IPS DF 6.9 (cell line): ENCODE results near the gene ELMO3.

Experiments used
- DNase-seq: peaks from one replicate; pipeline ENCODE4 v3.0.0-alpha.2; 2013; ENCODE audit warnings: low read depth, low spot score
- H3K27ac ChIP-seq: one replicate; pipeline ENCODE4 v1.5.1; 2013; ENCODE audit warnings: low read length, control low read depth
- H3K27me3 ChIP-seq: 2 replicates; pipeline ENCODE4 v1.6.1; 2013; ENCODE audit warnings: mild to moderate bottlenecking, low read length; ENCODE audit not compliant: control insufficient read depth, insufficient read depth
- H3K36me3 ChIP-seq: 2 replicates; pipeline ENCODE4 v1.6.1; 2013; ENCODE audit warnings: low read length; ENCODE audit not compliant: control insufficient read depth, insufficient read depth
- H3K4me1 ChIP-seq: 2 replicates; pipeline ENCODE4 v1.6.1; 2013; ENCODE audit warnings: low read length; ENCODE audit not compliant: control insufficient read depth, insufficient read depth
- H3K4me3 ChIP-seq: 2 replicates; pipeline ENCODE4 v1.5.1; 2013; ENCODE audit warnings: mild to moderate bottlenecking, low read length
- H3K9me3 ChIP-seq: 2 replicates; pipeline ENCODE4 v1.6.1; 2013; ENCODE audit warnings: low read length, inconsistent platforms; ENCODE audit not compliant: control insufficient read depth, insufficient read depth
- WGBS: extraction: QIAGEN DNeasy Blood & Tissue Kit; methylation state at CpG from one replicate; pipeline ENCODE4 v1.1.7; 2013; ENCODE audit warnings: mixed read lengths, missing lambda C conversion rate; ENCODE audit not compliant: insufficient read length, insufficient coverage; 5-methylcytosine and 5-hydroxymethylcytosine counted together

Gene ELMO3

DNA sequence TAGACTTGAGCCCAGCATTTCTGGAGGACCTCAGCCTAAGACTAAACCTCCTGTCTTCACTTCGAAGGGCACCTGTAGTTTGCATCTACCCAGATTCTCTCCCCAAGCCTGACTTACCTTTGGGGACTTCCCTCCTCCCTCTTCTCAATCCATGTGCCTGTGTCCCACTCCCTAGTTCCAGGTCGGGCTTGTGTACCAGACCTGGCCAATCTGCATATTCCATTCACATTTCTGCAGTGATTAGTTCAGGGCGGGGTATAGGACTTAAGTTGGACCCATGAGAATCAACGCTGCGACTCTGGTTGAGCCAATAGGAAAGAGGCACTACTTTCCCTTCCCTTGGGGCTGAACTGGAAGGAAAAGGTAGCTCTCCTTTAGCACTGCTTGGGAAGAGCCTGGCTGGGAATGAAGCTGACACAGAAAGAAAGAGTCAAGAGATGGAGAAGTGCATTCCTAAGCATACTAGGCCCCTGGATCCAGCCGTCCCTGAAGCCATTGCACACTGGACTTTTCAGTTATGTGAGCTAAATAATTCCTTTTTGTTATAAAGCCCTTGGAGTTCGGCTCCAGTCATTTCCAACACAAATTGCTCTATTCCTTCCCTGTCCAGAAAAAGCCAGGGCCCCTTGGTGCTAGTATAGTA is 41.7 kb upstream of the ELMO3 start:
- H3K4me1 ChIP-seq: peaks cover 3% of the 10 kb centered on the region; the same call in 1 of the 2 replicates
- no CpG with 5 or more reads among the region's 7 CpGs for WGBS
- no peak overlapping the region for H3K27ac ChIP-seq
- peaks cover 87% of the 10 kb centered on the region for H3K27me3 ChIP-seq
- no peaks in the 10 kb centered on the region for H3K9me3 ChIP-seq
- no peaks in the 10 kb centered on the region for H3K36me3 ChIP-seq
- DNase-seq: no peak
- H3K4me3 ChIP-seq: no peak overlapping the region

DNA sequence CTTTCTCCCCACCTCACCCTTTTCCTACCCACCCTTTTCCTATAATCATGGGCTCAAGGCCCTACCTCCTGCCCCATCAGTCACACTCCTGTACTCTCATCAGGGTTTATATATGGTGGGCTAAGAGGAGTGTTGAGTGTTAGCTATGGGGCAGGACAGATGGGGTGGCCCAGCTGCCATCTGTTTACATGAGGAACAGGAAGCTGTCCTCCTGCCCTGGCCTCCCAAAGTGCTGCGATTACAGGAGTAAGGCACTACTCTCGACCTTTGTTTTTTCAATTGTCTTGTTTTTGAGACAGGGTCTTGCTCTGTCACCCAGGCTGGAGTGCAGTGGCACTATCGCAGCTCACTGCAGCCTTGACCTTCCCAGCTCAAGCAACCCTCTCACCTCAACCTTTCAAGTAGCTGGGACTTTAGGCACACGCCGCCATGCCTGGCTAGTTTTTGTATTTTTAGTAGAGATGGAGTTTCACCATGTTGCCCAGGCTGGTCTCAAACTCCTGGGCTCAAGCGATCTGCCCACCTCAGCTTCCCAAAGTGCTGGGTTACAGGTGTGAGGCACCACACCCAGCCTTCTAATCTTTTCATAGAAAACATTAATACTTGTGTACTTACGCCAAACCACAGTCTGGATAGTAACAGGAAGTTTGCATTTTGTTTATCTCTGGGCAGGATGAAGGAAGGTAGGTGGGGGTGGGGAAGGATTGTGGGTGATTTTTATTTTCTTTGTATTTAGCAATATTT is 40.9 kb upstream of the ELMO3 start:
- no peak overlapping the region for H3K4me3 ChIP-seq
- peaks cover 89% of the 10 kb centered on the region for H3K27me3 ChIP-seq
- H3K36me3 ChIP-seq: no peaks in the 10 kb centered on the region
- WGBS: no CpG with 5 or more reads among the region's 7 CpGs
- H3K27ac ChIP-seq: no peak overlapping the region
- no peaks in the 10 kb centered on the region for H3K9me3 ChIP-seq
- no peak for DNase-seq
- peaks cover 3% of the 10 kb centered on the region; the same call in 1 of the 2 replicates for H3K4me1 ChIP-seq

DNA sequence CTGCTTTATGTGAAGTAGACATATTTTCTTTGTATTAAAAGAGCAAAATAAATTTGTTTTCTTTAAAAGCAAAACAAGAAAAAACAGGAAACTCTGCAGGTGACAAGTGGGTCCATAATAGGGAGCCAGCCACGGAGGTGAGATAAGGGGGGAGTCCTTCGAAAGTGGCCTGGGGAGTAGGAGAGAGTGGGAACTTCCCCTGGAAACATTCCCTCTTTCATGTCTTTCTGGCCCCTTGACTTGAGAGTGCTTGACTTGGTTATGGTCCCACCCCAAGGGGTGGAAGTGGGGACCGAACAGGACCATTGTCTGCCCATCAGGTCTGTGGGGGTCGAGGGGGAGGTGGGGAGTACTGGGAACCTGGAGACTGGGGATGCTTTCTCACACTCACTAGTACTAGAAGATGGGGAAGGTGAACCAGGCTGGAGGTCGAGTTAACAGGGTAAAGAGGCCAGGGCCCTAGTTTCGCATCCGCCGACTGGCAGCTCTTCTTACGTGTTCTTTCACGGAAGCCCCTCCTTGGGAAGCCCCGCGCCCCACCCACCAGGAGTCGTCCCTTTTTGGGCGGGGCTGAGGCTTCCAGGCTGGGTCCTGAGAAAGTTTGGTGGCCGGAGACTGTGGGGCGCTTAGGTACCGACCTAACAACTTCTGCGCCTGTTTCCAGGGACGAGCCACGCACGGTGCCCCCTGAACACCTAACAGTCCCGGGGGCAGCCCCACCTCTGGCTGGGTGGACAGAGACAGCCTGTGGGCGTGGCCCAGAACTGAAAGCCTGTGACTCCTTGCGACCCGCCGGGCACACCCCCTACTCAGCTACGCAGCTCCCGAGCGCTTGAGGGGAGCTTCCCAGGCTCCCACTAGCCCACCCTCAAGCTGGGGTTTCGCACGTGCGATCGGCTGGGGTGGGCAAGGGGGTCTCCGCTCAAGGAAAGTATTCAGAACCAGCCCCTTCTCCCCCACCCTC is 40.0 kb upstream of the ELMO3 start:
- no peaks in the 10 kb centered on the region for H3K9me3 ChIP-seq
- no peaks in the 10 kb centered on the region for H3K36me3 ChIP-seq
- no CpG with 5 or more reads among the region's 34 CpGs for WGBS
- H3K4me3 ChIP-seq: peak overlapping the region; percentile 38; the same call in 1 of the 2 replicates
- peaks cover 91% of the 10 kb centered on the region for H3K27me3 ChIP-seq
- H3K27ac ChIP-seq: no peak overlapping the region
- no peak for DNase-seq
- peaks cover 7% of the 10 kb centered on the region; the same call in 1 of the 2 replicates for H3K4me1 ChIP-seq

DNA sequence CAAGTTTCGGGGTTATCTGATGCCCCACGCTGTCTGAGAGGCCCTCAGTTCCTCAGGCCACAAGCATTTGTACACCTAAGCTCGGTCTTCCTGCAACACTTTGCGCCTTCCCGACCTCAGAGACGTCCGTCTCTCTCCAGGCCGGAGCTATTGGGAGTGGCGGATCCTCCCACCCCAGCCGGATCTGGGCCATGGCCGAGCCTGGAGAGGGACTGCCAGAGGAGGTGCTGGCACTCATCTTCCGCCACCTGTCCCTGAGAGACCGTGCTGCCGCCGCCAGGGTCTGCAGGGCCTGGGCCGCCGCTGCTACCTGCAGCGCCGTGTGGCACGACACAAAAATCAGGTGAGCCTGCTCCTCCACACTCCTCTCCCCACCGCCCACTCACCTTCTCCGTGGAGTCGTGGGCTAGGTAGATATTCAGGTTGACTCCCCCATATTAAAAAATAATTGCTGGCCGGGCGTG is 37.3 kb upstream of the ELMO3 start:
- DNase-seq: no peak
- Histone ChIP-seq H3K4me3 (no peak overlapping the region), H3K27ac (no peak overlapping the region), H3K4me1 (peaks cover 10% of the 10 kb centered on the region), H3K36me3 (no peaks in the 10 kb centered on the region; the same call in 1 of the 2 replicates), H3K9me3 (no peaks in the 10 kb centered on the region), H3K27me3 (peaks cover 93% of the 10 kb centered on the region)
- WGBS: no CpG with 5 or more reads among the region's 25 CpGs

DNA sequence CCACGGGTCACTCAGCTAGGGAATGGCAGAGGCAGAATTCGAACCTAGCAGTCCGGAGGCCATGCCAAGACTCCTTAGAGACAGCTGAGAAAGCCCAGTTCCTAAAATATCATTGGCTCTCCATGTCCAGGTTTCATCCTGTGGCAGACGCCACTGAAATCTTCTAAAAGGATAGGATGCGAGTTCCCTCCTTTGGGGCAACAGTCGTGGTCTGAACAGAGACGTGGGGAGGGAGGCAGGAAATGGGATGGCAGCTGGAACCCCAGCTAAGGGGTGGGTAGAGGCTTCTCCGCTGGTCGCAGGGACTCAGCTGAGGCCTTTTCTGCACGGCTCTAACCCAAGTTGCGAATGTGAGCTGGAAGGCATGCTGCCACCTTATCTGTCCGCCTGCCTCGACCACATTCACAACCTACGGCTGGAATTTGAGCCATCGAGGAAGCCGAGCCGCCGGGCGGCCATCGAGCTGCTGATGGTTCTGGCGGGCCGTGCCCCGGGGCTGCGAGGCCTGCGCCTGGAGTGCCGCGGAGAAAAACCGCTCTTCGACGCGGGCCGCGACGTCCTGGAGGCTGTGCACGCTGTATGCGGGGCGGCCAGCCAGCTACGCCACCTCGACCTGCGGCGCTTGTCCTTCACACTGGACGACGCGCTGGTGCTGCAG is 36.3 kb upstream of the ELMO3 start:
- H3K4me3 ChIP-seq: peak overlapping the region; percentile 24; the same call in 1 of the 2 replicates

DNA sequence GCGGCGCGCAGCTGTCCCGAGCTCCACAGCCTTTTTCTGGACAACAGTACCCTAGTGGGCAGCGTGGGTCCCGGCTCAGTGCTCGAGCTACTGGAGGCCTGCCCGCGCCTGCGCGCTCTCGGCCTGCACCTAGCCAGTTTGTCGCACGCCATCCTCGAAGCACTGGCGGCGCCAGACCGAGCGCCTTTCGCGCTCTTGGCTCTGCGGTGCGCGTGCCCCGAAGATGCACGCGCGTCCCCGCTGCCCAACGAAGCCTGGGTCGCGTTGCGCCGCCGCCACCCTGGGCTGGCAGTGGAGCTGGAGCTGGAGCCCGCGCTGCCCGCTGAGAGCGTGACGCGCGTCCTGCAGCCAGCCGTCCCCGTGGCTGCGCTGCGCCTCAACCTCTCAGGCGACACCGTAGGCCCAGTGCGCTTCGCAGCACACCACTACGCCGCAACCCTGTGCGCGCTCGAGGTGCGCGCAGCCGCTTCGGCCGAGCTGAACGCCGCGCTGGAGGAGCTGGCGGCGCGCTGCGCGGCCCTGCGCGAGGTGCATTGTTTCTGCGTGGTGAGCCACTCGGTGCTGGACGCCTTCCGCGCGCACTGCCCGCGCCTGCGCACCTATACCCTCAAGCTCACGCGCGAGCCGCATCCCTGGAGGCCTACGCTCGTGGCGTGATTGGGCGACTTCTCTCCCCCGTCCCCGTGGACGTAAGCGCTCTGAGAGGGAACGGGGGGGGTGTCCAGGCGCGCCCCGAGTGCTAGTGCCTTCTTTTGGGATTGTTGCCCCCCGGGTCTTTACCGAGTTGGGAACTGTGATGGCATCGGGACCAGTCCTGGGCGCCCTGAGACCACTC is 35.5 kb upstream of the ELMO3 start:
- no peaks in the 10 kb centered on the region; the same call in 1 of the 2 replicates for H3K36me3 ChIP-seq
- no CpG with 5 or more reads among the region's 99 CpGs for WGBS
- H3K9me3 ChIP-seq: no peaks in the 10 kb centered on the region
- peaks cover 92% of the 10 kb centered on the region for H3K27me3 ChIP-seq
- peaks cover 10% of the 10 kb centered on the region for H3K4me1 ChIP-seq
- H3K27ac ChIP-seq: no peak overlapping the region
- DNase-seq: no peak
- H3K4me3 ChIP-seq: peak overlapping the region; percentile 24; the same call in 1 of the 2 replicates

More for the DNA sequence above, 36.3 kb upstream of the ELMO3 start:
- Histone ChIP-seq H3K36me3 (no peaks in the 10 kb centered on the region; the same call in 1 of the 2 replicates), H3K27ac (no peak overlapping the region), H3K9me3 (no peaks in the 10 kb centered on the region), H3K27me3 (peaks cover 93% of the 10 kb centered on the region), H3K4me1 (peaks cover 10% of the 10 kb centered on the region)
- WGBS: no CpG with 5 or more reads among the region's 44 CpGs
- DNase-seq: no peak

DNA sequence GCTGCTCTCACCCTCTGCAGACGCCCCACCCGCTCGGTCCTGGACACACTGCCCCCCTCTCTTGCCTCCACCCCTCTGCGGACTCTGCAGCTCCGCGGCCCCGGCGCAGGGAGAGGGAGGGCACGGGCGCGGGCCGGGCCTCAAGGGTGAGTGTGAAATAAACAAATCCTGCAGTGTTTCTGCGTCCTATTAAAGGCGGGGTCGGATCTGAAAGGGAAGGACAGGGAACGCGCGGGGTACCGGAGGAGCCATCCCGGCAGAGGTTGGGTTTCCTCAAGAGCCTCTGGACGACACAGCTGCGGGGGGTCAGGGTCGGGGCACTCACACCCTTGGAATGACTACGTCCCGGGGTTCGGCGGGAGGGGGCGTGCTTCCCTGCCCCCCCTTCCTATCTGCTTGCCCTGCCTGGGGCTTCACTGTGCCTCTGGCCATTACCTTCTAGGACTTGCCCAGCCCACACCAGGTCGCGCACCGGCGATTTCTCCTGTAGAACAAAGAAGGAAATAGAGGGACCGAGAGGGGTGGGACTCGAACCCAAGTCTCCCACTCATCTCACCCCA is 34.9 kb upstream of the ELMO3 start:
- WGBS: no CpG with 5 or more reads among the region's 34 CpGs
- H3K4me1 ChIP-seq: peaks cover 10% of the 10 kb centered on the region
- H3K4me3 ChIP-seq: 0 out of 2 replicates have a peak overlapping the region, but pooled peaks have one; percentile 3

DNA sequence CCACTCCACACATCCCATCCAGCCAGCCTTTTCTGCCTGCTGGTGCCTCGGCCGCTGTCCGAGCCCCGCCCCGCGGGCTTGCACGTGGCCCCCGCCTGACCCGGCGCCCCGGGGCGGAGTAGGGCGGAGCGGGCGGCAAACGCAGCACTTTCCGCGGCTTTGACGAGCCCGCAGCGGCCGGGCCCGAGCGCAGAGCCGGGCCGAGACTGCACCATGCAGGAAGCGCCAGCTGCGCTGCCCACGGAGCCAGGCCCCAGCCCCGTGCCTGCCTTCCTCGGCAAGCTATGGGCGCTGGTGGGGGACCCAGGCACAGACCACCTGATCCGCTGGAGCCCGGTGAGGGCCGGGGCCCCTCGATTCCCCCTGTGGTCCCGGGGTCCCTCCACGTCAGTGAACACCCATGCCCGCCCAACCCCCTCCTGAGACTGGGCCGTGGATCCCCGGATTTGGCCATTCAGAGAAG is 34.3 kb upstream of the ELMO3 start, which contains the start of gene HSF4:
Gene HSF4 (plus strand): TSS at position 147 of the 463 bp plus-strand sequence. CDS start 67 bp downstream, at position 214.
- Histone ChIP-seq H3K4me1 (peaks cover 10% of the 10 kb centered on the region), H3K36me3 (no peaks in the 10 kb centered on the region; the same call in 1 of the 2 replicates), H3K27me3 (peaks cover 90% of the 10 kb centered on the region), H3K4me3 (peak within 1 kb of the TSS; percentile 21; the same call in 1 of the 2 replicates), H3K9me3 (no peaks in the 10 kb centered on the region), H3K27ac (no peak within 1 kb of the TSS)
- no CpG with 5 or more reads among the region's 41 CpGs for WGBS
- no peak for DNase-seq

More for the DNA sequence above, 34.9 kb upstream of the ELMO3 start:
- Histone ChIP-seq H3K9me3 (no peaks in the 10 kb centered on the region), H3K27ac (no peak overlapping the region), H3K36me3 (no peaks in the 10 kb centered on the region; the same call in 1 of the 2 replicates), H3K27me3 (peaks cover 92% of the 10 kb centered on the region)
- DNase-seq: no peak
